GM20431 (cell line): Measurements from ENCODE around the gene SLC38A9.

Experiments used
- in situ Hi-C: fragments of 300-500 bp; cut with MseI, MboI; formaldehyde crosslinking; loops from one replicate; pipeline ENCODE4 v1.15.0; 2020; ENCODE audit warnings: low sequenced_read_pairs; ENCODE audit not compliant: unreplicated experiment

The SLC38A9 gene

GRCh38 chr5:55671975-55672374 is 40.1 kb downstream of the SLC38A9 start:
- in situ Hi-C loops = no loop called here

- in situ Hi-C loops = no loop called here
Measured at GRCh38 chr5:55668356-55668755, 43.8 kb downstream of the SLC38A9 start.

GRCh38 chr5:55667938-55668337 is 44.2 kb downstream of the SLC38A9 start:
- in situ Hi-C loops = no loop called here

- in situ Hi-C loops = no loop called here
Measured at GRCh38 chr5:55665065-55665464, 47.1 kb downstream of the SLC38A9 start.

GRCh38 chr5:55657443-55657842 is 54.7 kb downstream of the SLC38A9 start:
- in situ Hi-C loops = no loop called here

- in situ Hi-C loops = no loop called here
Measured at GRCh38 chr5:55650386-55650785, 61.7 kb downstream of the SLC38A9 start.

- in situ Hi-C loops = no loop called here
Measured at GRCh38 chr5:55649963-55650362, 62.2 kb downstream of the SLC38A9 start.

GRCh38 chr5:55645304-55645703 is 66.8 kb downstream of the SLC38A9 start:
- in situ Hi-C loops = no loop called here

GRCh38 chr5:55638455-55638854 is 73.7 kb downstream of the SLC38A9 start:
- in situ Hi-C loops = no loop called here

GRCh38 chr5:55638051-55638450 is 74.1 kb downstream of the SLC38A9 start:
- in situ Hi-C loops = no loop called here

- in situ Hi-C loops = no loop called here
Measured at GRCh38 chr5:55636683-55637082, 75.4 kb downstream of the SLC38A9 start.

GRCh38 chr5:55636177-55636576 is 75.9 kb downstream of the SLC38A9 start:
- in situ Hi-C loops = no loop called here

- in situ Hi-C loops = no loop called here
Measured at GRCh38 chr5:55634866-55635265, 77.3 kb downstream of the SLC38A9 start.

GRCh38 chr5:55634209-55634805 is 77.8 kb downstream of the SLC38A9 start:
- in situ Hi-C loops = no loop called here

GRCh38 chr5:55633574-55634208 is 78.4 kb downstream of the SLC38A9 start:
- in situ Hi-C loops = no loop called here

- in situ Hi-C loops = no loop called here
Measured at GRCh38 chr5:55629815-55630214, 82.3 kb downstream of the SLC38A9 start.

- in situ Hi-C loops = no loop called here
Measured at GRCh38 chr5:55626790-55627189, 85.3 kb downstream of the SLC38A9 start.

GRCh38 chr5:55625913-55626312 is 86.2 kb downstream of the SLC38A9 start:
- in situ Hi-C loops = no loop called here

GRCh38 chr5:55625589-55625909 is 86.6 kb downstream of the SLC38A9 start:
- in situ Hi-C loops = no loop called here

- in situ Hi-C loops = no loop called here
Measured at GRCh38 chr5:55624841-55625588, 87.1 kb downstream of the SLC38A9 start.

- in situ Hi-C loops = no loop called here
Measured at GRCh38 chr5:55623789-55624188, 88.3 kb downstream of the SLC38A9 start.

GRCh38 chr5:55622460-55622859 is 89.7 kb downstream of the SLC38A9 start:
- in situ Hi-C loops = no loop called here
